ENCODE results near the gene IL7R. TPM values are rescaled to one million over a fixed set of nuclear protein-coding genes. Genes with fewer than 3 reads are reported as not detected.

The IL7R gene
- total RNA-seq, 1 experiment from 2014 or later: not detected

DNA sequence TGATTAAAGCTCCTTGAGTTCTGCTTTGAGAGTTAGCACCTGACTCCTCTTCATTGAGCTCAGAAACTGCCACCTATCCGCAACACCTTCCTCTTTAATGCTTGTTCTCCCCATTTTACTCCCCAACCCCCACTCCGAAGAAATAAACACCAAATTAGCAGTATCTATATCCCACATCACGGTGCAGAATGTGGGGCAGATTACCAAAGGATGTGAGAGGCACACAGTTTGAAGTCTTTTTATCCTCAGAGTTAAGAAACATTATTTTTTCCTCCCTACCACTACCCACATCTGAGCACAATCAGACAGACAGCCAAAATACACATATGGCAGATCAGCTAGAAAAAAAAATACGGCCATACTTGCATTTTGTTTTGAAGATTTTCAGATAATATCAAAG, 26.1 kb upstream of the IL7R start:
- H3K27me3 ChIP-seq (replicated peaks; ENCODE audit: control insufficient read depth, insufficient read depth, low read length): no peaks in the 10 kb centered on the region; the same call in 1 of the 2 replicates
- no peak for DNase-seq
- TF ChIP-seq, protein P1, sequence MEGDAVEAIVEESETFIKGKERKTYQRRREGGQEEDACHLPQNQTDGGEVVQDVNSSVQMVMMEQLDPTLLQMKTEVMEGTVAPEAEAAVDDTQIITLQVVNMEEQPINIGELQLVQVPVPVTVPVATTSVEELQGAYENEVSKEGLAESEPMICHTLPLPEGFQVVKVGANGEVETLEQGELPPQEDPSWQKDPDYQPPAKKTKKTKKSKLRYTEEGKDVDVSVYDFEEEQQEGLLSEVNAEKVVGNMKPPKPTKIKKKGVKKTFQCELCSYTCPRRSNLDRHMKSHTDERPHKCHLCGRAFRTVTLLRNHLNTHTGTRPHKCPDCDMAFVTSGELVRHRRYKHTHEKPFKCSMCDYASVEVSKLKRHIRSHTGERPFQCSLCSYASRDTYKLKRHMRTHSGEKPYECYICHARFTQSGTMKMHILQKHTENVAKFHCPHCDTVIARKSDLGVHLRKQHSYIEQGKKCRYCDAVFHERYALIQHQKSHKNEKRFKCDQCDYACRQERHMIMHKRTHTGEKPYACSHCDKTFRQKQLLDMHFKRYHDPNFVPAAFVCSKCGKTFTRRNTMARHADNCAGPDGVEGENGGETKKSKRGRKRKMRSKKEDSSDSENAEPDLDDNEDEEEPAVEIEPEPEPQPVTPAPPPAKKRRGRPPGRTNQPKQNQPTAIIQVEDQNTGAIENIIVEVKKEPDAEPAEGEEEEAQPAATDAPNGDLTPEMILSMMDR (IDR thresholded peaks at IDR 0.05; ENCODE audit: insufficient read depth in 1 of 2, low read depth in 1 of 2, low read length in 1 of 2, severe bottlenecking in 1 of 2, unreplicated experiment in 1 of 2): no peak
- H3K4me3 Mint-ChIP-seq (ENCODE audit: unreplicated experiment): no peak overlapping the region
- H3K36me3 Mint-ChIP-seq (ENCODE audit: insufficient read depth, unreplicated experiment): no peaks in the 10 kb centered on the region
- H3K4me1 Mint-ChIP-seq (ENCODE audit: low read depth, unreplicated experiment): no peaks in the 10 kb centered on the region
- H3K9me3 ChIP-seq: no peaks in the 10 kb centered on the region
- H3K9me3 Mint-ChIP-seq (ENCODE audit: unreplicated experiment): no peaks in the 10 kb centered on the region
- ChIA-PET POLR2A (no interaction called here), CTCF (no interaction called here)
- H3K36me3 ChIP-seq (ENCODE audit: control insufficient read depth, insufficient read depth, low read length): no peaks in the 10 kb centered on the region
- H3K27me3 Mint-ChIP-seq (ENCODE audit: insufficient read depth, unreplicated experiment): peaks cover 16% of the 10 kb centered on the region
- no peaks in the 10 kb centered on the region for H3K4me1 ChIP-seq
- intact Hi-C loops (cut with micrococcal nuclease; ENCODE audit: unreplicated experiment): no loop called here
- H3K4me3 ChIP-seq (ENCODE audit: low read depth, low read length): no peak overlapping the region
- BruUV-seq (replicated peaks): no TSS peak
- H3K27ac Mint-ChIP-seq (ENCODE audit: unreplicated experiment): no peak overlapping the region

GRCh38 chr5:35832762-35833161, 23.9 kb upstream of the IL7R start:
- ChIA-PET CTCF (no interaction called here), POLR2A (no interaction called here)
- H3K27me3 Mint-ChIP-seq (ENCODE audit: insufficient read depth, unreplicated experiment): peaks cover 13% of the 10 kb centered on the region
- no peak overlapping the region for H3K27ac Mint-ChIP-seq (ENCODE audit: unreplicated experiment)
- no peaks in the 10 kb centered on the region for H3K4me1 Mint-ChIP-seq (ENCODE audit: low read depth, unreplicated experiment)
- TF ChIP-seq, protein P1 (IDR thresholded peaks at IDR 0.05; ENCODE audit: insufficient read depth in 1 of 2, low read depth in 1 of 2, low read length in 1 of 2, severe bottlenecking in 1 of 2, unreplicated experiment in 1 of 2): no peak
- Histone ChIP-seq H3K4me1 (no peaks in the 10 kb centered on the region), H3K4me3 (ENCODE audit: low read depth, low read length) (no peak overlapping the region), H3K27me3 (replicated peaks; ENCODE audit: control insufficient read depth, insufficient read depth, low read length) (no peaks in the 10 kb centered on the region; the same call in 1 of the 2 replicates), H3K36me3 (ENCODE audit: control insufficient read depth, insufficient read depth, low read length) (no peaks in the 10 kb centered on the region), H3K9me3 (no peaks in the 10 kb centered on the region)
- H3K9me3 Mint-ChIP-seq (ENCODE audit: unreplicated experiment): no peaks in the 10 kb centered on the region
- intact Hi-C loops (cut with micrococcal nuclease; ENCODE audit: unreplicated experiment): no loop called here
- H3K4me3 Mint-ChIP-seq (ENCODE audit: unreplicated experiment): no peak overlapping the region
- H3K36me3 Mint-ChIP-seq (ENCODE audit: insufficient read depth, unreplicated experiment): no peaks in the 10 kb centered on the region
- no peak for DNase-seq
- no TSS peak for BruUV-seq (replicated peaks)

- Histone ChIP-seq H3K27me3 (replicated peaks; ENCODE audit: control insufficient read depth, insufficient read depth, low read length) (no peaks in the 10 kb centered on the region; the same call in 1 of the 2 replicates), H3K9me3 (no peaks in the 10 kb centered on the region), H3K4me3 (ENCODE audit: low read depth, low read length) (no peak overlapping the region), H3K36me3 (ENCODE audit: control insufficient read depth, insufficient read depth, low read length) (no peaks in the 10 kb centered on the region), H3K4me1 (no peaks in the 10 kb centered on the region)
- POLR2A ChIA-PET: no interaction called here
- Mint-ChIP-seq H3K36me3 (ENCODE audit: insufficient read depth, unreplicated experiment) (no peaks in the 10 kb centered on the region), H3K4me3 (ENCODE audit: unreplicated experiment) (no peak overlapping the region), H3K9me3 (ENCODE audit: unreplicated experiment) (no peaks in the 10 kb centered on the region), H3K27ac (ENCODE audit: unreplicated experiment) (no peak overlapping the region), H3K27me3 (ENCODE audit: insufficient read depth, unreplicated experiment) (peaks cover 13% of the 10 kb centered on the region), H3K4me1 (ENCODE audit: low read depth, unreplicated experiment) (no peaks in the 10 kb centered on the region)
- BruUV-seq (replicated peaks): no TSS peak
- no peak for DNase-seq
- TF ChIP-seq, protein P1 (IDR thresholded peaks at IDR 0.05; ENCODE audit: insufficient read depth in 1 of 2, low read depth in 1 of 2, low read length in 1 of 2, severe bottlenecking in 1 of 2, unreplicated experiment in 1 of 2): no peak
- CTCF ChIA-PET: no interaction called here
- intact Hi-C loops (cut with micrococcal nuclease; ENCODE audit: unreplicated experiment): no loop called here
These were observed 23.5 kb upstream of the IL7R start for GRCh38 chr5:35833224-35833623.

All from Caco-2 (cell line).